Thoracic aorta (tissue), 2 donors: ENCODE data around the gene MS4A10. TPM values are rescaled to one million over a fixed set of nuclear protein-coding genes. Genes with fewer than 3 reads are reported as not detected.

Experiments used
- ATAC-seq: fragments of 150-250 bp; one replicate; pipeline ENCODE4 v1.8.0; 2017; ENCODE audit warnings: low read depth; ENCODE audit not compliant: insufficient number of reproducible peaks, low FRiP score
- DNase-seq: peaks from one replicate; pipeline ENCODE4 v3.0.0-alpha.2; 2020; ENCODE audit warnings: low spot score
- H3K27ac ChIP-seq, 2 donors: fragments of 200-600 bp; sonication (generic); 1 replicate in 1 of 2; 2 replicates in 1 of 2; pipeline ENCODE4 v1.5.1; 2016; ENCODE audit warnings: mild to moderate bottlenecking in 2 of 2, moderate library complexity in 2 of 2
- H3K27me3 ChIP-seq: fragments of 200-600 bp; sonication (generic); replicated peaks from 2 replicates; pipeline ENCODE4 v1.6.0; 2016; ENCODE audit warnings: mild to moderate bottlenecking; ENCODE audit not compliant: insufficient read depth
- H3K36me3 ChIP-seq: fragments of 200-600 bp; sonication (generic); one replicate; pipeline ENCODE4 v1.5.1; 2016
- H3K4me1 ChIP-seq, 2 donors: fragments of 200-600 bp; sonication (generic); 1 replicate in 1 of 2; 2 replicates in 1 of 2; pipeline versions ENCODE4 v1.5.1 to v1.6.0; 2016; ENCODE audit warnings: low read depth in 2 of 2, mild to moderate bottlenecking in 1 of 2; ENCODE audit not compliant: control insufficient read depth in 1 of 2
- H3K4me3 ChIP-seq: fragments of 200-600 bp; sonication (generic); 2 replicates; pipeline ENCODE4 v1.5.1; 2016; ENCODE audit warnings: mild to moderate bottlenecking
- H3K9me3 ChIP-seq: fragments of 200-600 bp; sonication (generic); 2 replicates; pipeline ENCODE4 v1.5.1; 2016
- total RNA-seq, 2 donors: library from RNA; depleted of rRNA; stranded (reverse); fragments of >200 nt; gene quantifications; one replicate each; pipeline versions ENCODE4 v1.1.0 to v1.2.3, GENCODE V29; 2016
- TF ChIP-seq, protein P1 (sequence below): fragments of 200-600 bp; sonication (generic); IDR thresholded peaks from one replicate; pipeline ENCODE4 v1.5.1; 2019; ENCODE audit warnings: antibody characterized with exemption

The MS4A10 gene
- total RNA-seq, 2 donors from 2014 or later: not detected

DNA sequence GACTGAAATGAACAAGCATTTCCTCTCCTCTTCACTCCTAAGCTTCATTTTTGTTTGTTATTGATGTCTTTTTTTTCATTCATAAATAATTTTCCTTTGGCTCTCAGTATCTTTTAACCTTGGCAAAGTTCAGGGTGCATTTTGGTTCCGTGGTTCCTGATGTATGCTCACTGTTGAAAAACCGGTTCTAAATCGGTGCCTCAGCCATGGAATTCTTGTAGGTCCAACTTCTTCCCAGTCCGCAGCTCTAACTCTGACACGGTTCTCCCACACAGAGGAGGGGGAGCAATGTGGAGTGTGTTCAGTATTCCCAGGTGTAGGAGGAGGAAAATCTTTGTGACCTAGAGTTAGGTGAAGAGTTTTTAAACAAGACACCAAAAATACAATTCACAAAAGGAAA, 41.0 kb upstream of the MS4A10 start:
- Histone ChIP-seq H3K36me3 (no peaks in the 10 kb centered on the region), H3K4me3 (no peak overlapping the region), H3K27ac (no peak overlapping the region), H3K9me3 (no peaks in the 10 kb centered on the region), H3K27me3 (no peaks in the 10 kb centered on the region), H3K4me1 (no peaks in the 10 kb centered on the region)
- ATAC-seq: no peak
- TF ChIP-seq, protein P1, sequence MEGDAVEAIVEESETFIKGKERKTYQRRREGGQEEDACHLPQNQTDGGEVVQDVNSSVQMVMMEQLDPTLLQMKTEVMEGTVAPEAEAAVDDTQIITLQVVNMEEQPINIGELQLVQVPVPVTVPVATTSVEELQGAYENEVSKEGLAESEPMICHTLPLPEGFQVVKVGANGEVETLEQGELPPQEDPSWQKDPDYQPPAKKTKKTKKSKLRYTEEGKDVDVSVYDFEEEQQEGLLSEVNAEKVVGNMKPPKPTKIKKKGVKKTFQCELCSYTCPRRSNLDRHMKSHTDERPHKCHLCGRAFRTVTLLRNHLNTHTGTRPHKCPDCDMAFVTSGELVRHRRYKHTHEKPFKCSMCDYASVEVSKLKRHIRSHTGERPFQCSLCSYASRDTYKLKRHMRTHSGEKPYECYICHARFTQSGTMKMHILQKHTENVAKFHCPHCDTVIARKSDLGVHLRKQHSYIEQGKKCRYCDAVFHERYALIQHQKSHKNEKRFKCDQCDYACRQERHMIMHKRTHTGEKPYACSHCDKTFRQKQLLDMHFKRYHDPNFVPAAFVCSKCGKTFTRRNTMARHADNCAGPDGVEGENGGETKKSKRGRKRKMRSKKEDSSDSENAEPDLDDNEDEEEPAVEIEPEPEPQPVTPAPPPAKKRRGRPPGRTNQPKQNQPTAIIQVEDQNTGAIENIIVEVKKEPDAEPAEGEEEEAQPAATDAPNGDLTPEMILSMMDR: no peak
- DNase-seq: no peak

DNA sequence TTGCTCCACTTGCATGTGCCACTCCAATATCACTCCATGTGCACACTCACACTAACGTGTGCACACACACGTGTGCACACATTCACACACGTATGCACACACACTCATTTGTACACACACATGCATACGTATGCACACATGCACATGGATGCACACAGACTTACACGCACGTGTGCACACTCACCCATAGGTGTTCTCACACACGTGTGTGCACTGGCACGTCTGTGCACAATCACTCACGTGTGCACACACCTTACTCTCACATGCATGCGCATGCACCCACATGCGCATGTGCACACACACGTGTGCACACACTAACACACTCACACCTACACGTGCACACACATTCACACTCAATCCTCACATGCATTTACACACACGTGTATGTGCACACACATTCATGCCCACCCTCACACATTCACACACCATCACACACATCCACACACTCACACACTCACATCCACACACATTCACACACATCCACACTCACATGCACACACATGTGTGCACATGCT, 37.7 kb upstream of the MS4A10 start:
- H3K4me1 ChIP-seq: no peaks in the 10 kb centered on the region
- TF ChIP-seq, protein P1: no peak
- no peaks in the 10 kb centered on the region for H3K9me3 ChIP-seq
- H3K27me3 ChIP-seq: no peaks in the 10 kb centered on the region
- no peak overlapping the region for H3K4me3 ChIP-seq
- DNase-seq (no peak), ATAC-seq (no peak)
- no peaks in the 10 kb centered on the region for H3K36me3 ChIP-seq
- H3K27ac ChIP-seq: no peak overlapping the region

DNA sequence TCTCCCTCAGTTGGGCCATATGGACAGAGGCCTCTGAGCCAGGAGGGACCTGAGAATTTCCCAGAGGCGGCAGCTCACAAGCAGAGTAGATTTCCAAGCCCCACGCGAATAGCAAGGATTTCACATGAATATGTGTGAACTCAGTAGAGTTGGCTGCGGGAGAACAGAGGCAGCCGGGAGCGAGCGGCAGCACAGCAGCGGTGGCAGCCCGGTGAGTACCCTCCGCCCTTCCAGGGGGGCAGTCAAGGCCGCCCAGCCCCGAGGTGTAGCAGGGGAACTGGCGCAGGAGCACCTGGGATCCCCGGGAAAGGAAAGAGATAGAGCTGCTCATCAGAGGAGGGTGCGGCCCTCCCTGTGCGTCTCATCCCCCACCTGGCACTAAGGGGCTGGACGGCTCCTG, 36.9 kb upstream of the MS4A10 start:
- ATAC-seq (no peak), DNase-seq (no peak)
- Histone ChIP-seq H3K4me1 (no peaks in the 10 kb centered on the region), H3K27me3 (no peaks in the 10 kb centered on the region), H3K36me3 (no peaks in the 10 kb centered on the region), H3K27ac (no peak overlapping the region), H3K9me3 (no peaks in the 10 kb centered on the region), H3K4me3 (no peak overlapping the region)
- TF ChIP-seq, protein P1: no peak

DNA sequence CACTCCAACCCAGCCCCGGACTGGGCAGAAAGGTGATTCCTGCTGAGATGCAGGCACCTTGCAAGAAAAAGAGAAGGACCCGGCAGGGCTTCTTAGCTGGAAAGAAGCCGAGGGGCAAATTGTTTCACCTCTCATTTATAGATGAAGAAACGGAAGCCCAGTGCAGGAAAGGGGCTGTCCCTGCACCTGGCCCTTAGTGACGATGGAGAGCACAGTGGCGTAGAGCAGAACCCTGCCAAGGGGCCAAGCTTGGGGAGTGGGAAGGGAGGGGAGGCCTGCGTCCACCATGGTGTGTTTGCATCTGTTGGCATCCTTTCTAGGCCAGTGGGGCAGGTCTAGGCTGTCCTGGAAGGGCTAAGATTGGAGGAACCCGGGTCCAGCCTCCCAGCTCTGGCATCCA, 36.3 kb upstream of the MS4A10 start:
- DNase-seq (no peak), ATAC-seq (no peak)
- TF ChIP-seq, protein P1: no peak

DNA sequence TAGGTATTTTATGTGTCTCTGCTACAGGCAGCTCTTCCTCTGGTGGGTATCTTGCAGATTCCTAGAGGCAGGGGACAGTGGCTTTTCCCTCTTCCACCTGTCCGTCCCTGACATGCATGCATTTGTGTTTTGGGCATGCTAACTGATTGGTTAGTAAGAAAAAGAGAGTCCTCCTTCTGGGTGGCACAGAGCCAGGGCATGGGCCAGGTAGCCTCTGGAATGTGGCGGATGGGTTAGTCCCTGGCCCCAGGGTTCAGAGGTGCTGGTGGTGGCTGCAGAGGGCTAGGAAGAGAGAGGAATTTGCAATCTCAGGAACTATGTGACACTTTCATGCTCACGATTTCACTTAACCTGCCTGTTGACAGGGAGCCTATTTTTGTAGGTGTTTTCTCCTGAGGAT, 34.2 kb upstream of the MS4A10 start:
- no peak for DNase-seq
- H3K4me1 ChIP-seq: no peaks in the 10 kb centered on the region

More for the DNA sequence above, 36.3 kb upstream of the MS4A10 start:
- Histone ChIP-seq H3K36me3 (no peaks in the 10 kb centered on the region), H3K27ac (no peak overlapping the region), H3K4me3 (no peak overlapping the region), H3K4me1 (no peaks in the 10 kb centered on the region), H3K9me3 (no peaks in the 10 kb centered on the region), H3K27me3 (no peaks in the 10 kb centered on the region)

More for the DNA sequence above, 34.2 kb upstream of the MS4A10 start:
- TF ChIP-seq, protein P1: no peak
- no peak overlapping the region for H3K4me3 ChIP-seq
- no peaks in the 10 kb centered on the region for H3K27me3 ChIP-seq
- no peak for ATAC-seq
- H3K27ac ChIP-seq: no peak overlapping the region
- H3K36me3 ChIP-seq: no peaks in the 10 kb centered on the region
- no peaks in the 10 kb centered on the region for H3K9me3 ChIP-seq
